RWPE2 (cell line): ENCODE data around the gene MPP4.

ENCODE experiments used
- ATAC-seq: fragments of 200-7000 bp; cut with Tn5 transposase; 3 replicates; pipeline ENCODE4 v1.9.1; 2021; ENCODE audit warnings: low read depth
- DNase-seq: peaks from one replicate; pipeline ENCODE4 v3.0.0-alpha.2; 2020; ENCODE audit warnings: low spot score
- H3K27ac ChIP-seq: fragments of 450-650 bp; 2 replicates; pipeline ENCODE4 v1.5.1; 2017; ENCODE audit warnings: mild to moderate bottlenecking; ENCODE audit not compliant: poor library complexity, severe bottlenecking
- H3K27me3 ChIP-seq: fragments of 250-450 bp; sonication (Bioruptor Pico); 2 replicates; pipeline ENCODE4 v1.5.1; 2021; ENCODE audit warnings: mild to moderate bottlenecking, moderate library complexity; ENCODE audit not compliant: insufficient read depth, poor library complexity, severe bottlenecking
- H3K36me3 ChIP-seq: fragments of 250-450 bp; sonication (Bioruptor Pico); 2 replicates; pipeline ENCODE4 v1.5.1; 2020; ENCODE audit warnings: low read depth, mild to moderate bottlenecking, moderate library complexity
- H3K4me1 ChIP-seq: fragments of 250-450 bp; sonication (Bioruptor Pico); 2 replicates; pipeline ENCODE4 v1.5.1; 2021; ENCODE audit warnings: mild to moderate bottlenecking, moderate library complexity; ENCODE audit not compliant: insufficient read depth, poor library complexity, severe bottlenecking
- H3K4me3 ChIP-seq: fragments of 250-450 bp; sonication (Bioruptor Pico); 2 replicates; pipeline ENCODE4 v1.5.1; 2021; ENCODE audit warnings: mild to moderate bottlenecking, moderate library complexity; ENCODE audit not compliant: severe bottlenecking
- H3K9me3 ChIP-seq: fragments of 250-450 bp; sonication (Bioruptor Pico); 2 replicates; pipeline ENCODE4 v1.5.1; 2021; ENCODE audit warnings: mild to moderate bottlenecking, moderate library complexity; ENCODE audit not compliant: severe bottlenecking
- TF ChIP-seq, protein P1 (sequence below): fragments of 450-650 bp; IDR thresholded peaks from one replicate; pipeline ENCODE4 v1.5.1; 2017; ENCODE audit warnings: mild to moderate bottlenecking, moderate library complexity; ENCODE audit not compliant: poor library complexity, severe bottlenecking

MPP4 gene

DNA sequence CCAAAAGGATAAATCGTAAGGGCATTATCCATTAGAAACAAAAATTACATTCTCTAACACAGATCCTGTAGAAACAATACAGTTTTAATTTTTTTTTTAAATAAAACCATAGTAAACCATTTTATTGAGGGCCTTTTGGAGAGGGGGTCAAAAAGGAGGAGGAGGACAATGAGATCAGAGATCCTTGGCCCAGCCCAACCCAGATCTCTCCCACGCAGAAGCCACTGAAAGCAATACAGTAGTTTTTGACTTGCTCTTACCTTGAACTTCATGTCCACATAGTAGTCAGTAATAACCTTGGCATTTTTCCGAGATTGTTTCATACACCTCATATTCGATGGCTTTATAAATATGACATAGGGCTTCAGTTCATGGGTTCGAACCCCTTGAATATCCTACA lies 51.0 kb downstream of the MPP4 start:
- Histone ChIP-seq H3K4me1 (peaks cover 22% of the 10 kb centered on the region), H3K4me3 (no peak overlapping the region), H3K27ac (no peak overlapping the region), H3K36me3 (no peaks in the 10 kb centered on the region), H3K27me3 (no peaks in the 10 kb centered on the region), H3K9me3 (peaks cover 2% of the 10 kb centered on the region)
- ATAC-seq (no peak), DNase-seq (no peak)
- TF ChIP-seq, protein P1, sequence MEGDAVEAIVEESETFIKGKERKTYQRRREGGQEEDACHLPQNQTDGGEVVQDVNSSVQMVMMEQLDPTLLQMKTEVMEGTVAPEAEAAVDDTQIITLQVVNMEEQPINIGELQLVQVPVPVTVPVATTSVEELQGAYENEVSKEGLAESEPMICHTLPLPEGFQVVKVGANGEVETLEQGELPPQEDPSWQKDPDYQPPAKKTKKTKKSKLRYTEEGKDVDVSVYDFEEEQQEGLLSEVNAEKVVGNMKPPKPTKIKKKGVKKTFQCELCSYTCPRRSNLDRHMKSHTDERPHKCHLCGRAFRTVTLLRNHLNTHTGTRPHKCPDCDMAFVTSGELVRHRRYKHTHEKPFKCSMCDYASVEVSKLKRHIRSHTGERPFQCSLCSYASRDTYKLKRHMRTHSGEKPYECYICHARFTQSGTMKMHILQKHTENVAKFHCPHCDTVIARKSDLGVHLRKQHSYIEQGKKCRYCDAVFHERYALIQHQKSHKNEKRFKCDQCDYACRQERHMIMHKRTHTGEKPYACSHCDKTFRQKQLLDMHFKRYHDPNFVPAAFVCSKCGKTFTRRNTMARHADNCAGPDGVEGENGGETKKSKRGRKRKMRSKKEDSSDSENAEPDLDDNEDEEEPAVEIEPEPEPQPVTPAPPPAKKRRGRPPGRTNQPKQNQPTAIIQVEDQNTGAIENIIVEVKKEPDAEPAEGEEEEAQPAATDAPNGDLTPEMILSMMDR, result no peak

DNA sequence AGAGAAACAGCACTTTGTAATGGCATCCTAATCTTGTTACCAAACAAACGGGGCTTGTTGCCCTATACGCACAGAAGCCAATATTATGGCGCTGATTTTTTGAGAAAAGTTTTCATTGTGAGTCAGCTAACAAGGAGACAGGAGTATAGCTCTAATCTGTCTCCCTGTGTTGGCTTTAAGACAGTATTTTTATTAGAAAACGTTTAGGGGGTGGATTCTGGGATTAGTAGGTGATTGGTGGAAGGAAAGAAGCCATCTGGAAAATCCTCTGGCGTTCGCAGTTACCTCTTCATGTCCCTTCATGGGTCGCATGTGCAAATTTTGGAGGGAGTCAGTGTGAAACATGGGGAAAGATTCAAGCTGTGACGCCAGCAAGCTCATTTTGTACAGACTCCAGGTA lies 54.4 kb downstream of the MPP4 start:
- H3K9me3 ChIP-seq, result peaks cover 2% of the 10 kb centered on the region
- H3K27ac ChIP-seq, result peak overlapping the region; percentile 70
- H3K36me3 ChIP-seq, result peaks cover 10% of the 10 kb centered on the region; the same call in 1 of the 2 replicates
- ATAC-seq (peak; percentile 22; the same call in 1 of the 3 replicates), DNase-seq (no peak)
- H3K4me3 ChIP-seq, result peak overlapping the region; percentile 71
- TF ChIP-seq, protein P1, result no peak
- H3K27me3 ChIP-seq, result no peaks in the 10 kb centered on the region
- peaks cover 21% of the 10 kb centered on the region for H3K4me1 ChIP-seq

DNA sequence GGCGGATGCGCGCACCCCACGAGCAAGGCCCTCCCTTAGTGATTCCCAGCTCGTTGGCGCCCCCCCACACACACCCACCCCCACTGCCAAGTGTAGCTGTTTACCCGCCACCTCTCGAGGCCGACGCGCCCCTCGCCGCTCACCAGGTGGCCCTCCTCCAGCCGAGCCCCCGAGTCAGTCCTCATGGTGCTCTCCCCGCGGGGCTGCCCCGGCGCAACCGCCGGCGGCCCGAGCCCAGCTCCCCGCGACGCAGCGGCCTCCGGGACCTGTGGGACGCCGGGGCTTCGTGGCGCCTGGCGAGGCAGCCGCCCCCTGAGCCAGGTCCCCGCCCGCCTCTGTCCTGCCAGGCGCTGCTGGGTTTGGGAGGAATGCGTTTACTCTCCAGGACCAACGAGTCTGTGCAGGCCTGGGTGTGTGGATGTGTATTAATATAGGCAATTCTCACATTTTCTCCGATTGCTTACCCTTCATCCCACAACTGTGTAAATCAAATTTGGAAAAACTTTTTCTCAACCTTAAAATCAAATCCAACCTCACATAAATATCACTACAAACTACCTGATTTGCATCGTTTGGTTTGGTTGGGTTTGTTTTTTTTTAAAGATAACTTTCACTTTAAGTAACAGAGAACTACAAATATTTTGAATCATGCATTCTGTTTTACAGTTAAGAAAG lies 55.1 kb downstream of the MPP4 start, which contains the start of gene TMEM237:
TMEM237 (minus strand) TSS at position 288 of the 675 bp plus-strand sequence; CDS start at position 185, 103 bp downstream.
- ATAC-seq (peak; percentile 70), DNase-seq (peak; percentile 68)
- H3K9me3 ChIP-seq, result peaks cover 2% of the 10 kb centered on the region
- TF ChIP-seq, protein P1, result peak; percentile 7
- peaks cover 15% of the 10 kb centered on the region; the same call in 1 of the 2 replicates for H3K36me3 ChIP-seq
- H3K27ac ChIP-seq, result peak within 1 kb of the TSS; percentile 70
- no peaks in the 10 kb centered on the region for H3K27me3 ChIP-seq
- H3K4me1 ChIP-seq, result peaks cover 21% of the 10 kb centered on the region
- H3K4me3 ChIP-seq, result peak within 1 kb of the TSS; percentile 71

DNA sequence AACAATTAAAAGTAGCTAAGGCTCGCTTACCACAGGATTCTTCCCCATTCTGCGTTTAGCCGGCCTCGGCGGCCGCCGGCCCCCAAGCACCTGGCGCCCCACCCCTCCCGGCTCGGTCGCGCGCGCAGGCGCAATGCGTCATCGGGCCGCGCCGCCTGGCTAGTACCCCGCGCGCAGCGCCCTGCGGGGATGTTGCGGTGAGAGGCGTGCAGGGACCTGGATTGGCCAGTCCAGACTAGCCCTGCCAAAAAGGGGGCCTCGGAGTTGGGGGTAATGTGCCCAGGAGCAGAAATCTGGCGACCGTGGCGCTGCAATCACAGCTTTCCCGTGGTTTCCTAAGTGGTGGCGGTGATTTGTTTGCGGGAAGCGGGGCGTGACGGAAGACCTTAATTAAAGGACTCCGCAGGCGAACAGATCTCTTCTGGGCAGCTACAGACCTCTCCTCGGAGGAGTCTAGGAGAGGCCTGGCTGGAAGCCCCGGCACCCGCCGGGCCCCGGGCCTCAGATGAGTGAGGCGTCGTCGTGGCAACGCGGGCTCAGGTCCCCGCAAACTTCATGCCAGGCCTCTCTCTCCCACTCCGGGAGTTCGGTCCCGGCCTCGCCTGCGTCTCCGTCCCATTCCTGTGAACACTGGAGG lies 55.7 kb downstream of the MPP4 start:
- peak; percentile 75 for ATAC-seq
- Histone ChIP-seq H3K4me1 (peaks cover 21% of the 10 kb centered on the region), H3K27ac (peak overlapping the region; percentile 70)

More for the DNA sequence above, 55.7 kb downstream of the MPP4 start:
- H3K27me3 ChIP-seq, result no peaks in the 10 kb centered on the region
- H3K36me3 ChIP-seq, result peaks cover 21% of the 10 kb centered on the region; the same call in 1 of the 2 replicates
- H3K4me3 ChIP-seq, result peak overlapping the region; percentile 71
- DNase-seq, result peak; percentile 77
- H3K9me3 ChIP-seq, result peaks cover 2% of the 10 kb centered on the region
- TF ChIP-seq, protein P1, result no peak
